Peyer's patch (tissue), 4 donors: ENCODE data around the gene SLC13A3. TPM values are rescaled to one million over a fixed set of nuclear protein-coding genes. Genes with fewer than 3 reads are reported as not detected.

Source experiments
- DNase-seq, 3 donors: peaks; one replicate each; pipeline ENCODE4 v3.0.0-alpha.2; 2017 to 2019
- H3K27ac ChIP-seq, 4 donors: fragments of 200-600 bp; sonication (generic); one replicate each; pipeline ENCODE4 v1.5.1; 2016 to 2019
- H3K27me3 ChIP-seq, 2 donors: fragments of 200-600 bp; sonication (generic); one replicate each; pipeline ENCODE4 v1.5.1; 2019
- H3K36me3 ChIP-seq, 3 donors: fragments of 200-600 bp; sonication (generic); one replicate each; pipeline ENCODE4 v1.5.1; 2016 to 2019
- H3K4me1 ChIP-seq, 4 donors: fragments of 200-600 bp; sonication (generic); one replicate each; pipeline ENCODE4 v1.5.1; 2016 to 2019
- H3K4me3 ChIP-seq, 4 donors: fragments of 200-600 bp; sonication (generic); 1 replicate in 3 of 4; 2 replicates in 1 of 4; pipeline ENCODE4 v1.5.1; 2016 to 2019; ENCODE audit warnings: mild to moderate bottlenecking in 1 of 4
- H3K9me3 ChIP-seq, 4 donors: fragments of 200-600 bp; sonication (generic); one replicate each; pipeline ENCODE4 v1.5.1; 2016 to 2019; ENCODE audit warnings: mild to moderate bottlenecking in 1 of 4
- CTCF ChIP-seq, 6 experiments: fragments of 450-650 bp in 4 of 6; fragments of 200-600 bp in 2 of 6; sonication (generic) in 1 of 6; IDR thresholded peaks; one replicate each; pipeline ENCODE4 v1.5.1; 2017 to 2019; ENCODE audit warnings: antibody characterized with exemption in 6 of 6, mild to moderate bottlenecking in 3 of 6, moderate library complexity in 1 of 6
- POLR2A ChIP-seq, 2 donors: fragments of 450-650 bp; IDR thresholded peaks; one replicate each; pipeline ENCODE4 v1.5.1; 2017; ENCODE audit warnings: antibody characterized with exemption in 2 of 2, mild to moderate bottlenecking in 2 of 2, moderate library complexity in 2 of 2
- total RNA-seq, 4 donors: library from RNA; depleted of rRNA; stranded (reverse); fragments of >200 nt; gene quantifications; one replicate each; pipeline ENCODE4 v1.1.0, GENCODE V29; 2016

The SLC13A3 gene
- total RNA-seq, 4 donors from 2014 or later: 1.3 to 10.7 TPM; not detected in 2

GRCh38 chr20:46642969-46643343 lies 8.3 kb downstream of the SLC13A3 start:
- Histone ChIP-seq H3K9me3 (no peaks in the 10 kb centered on the region), H3K27me3 (no peaks in the 10 kb centered on the region), H3K36me3 (no peaks in the 10 kb centered on the region), H3K4me1 (no peaks in the 10 kb centered on the region), H3K4me3 (no peak overlapping the region), H3K27ac (no peak overlapping the region)
- TF ChIP-seq CTCF (IDR thresholded peaks at IDR 0.05) (no peak), POLR2A (IDR thresholded peaks at IDR 0.05) (no peak)
- DNase-seq: no peak

- Histone ChIP-seq H3K9me3 (no peaks in the 10 kb centered on the region), H3K4me3 (no peak overlapping the region), H3K27ac (no peak overlapping the region), H3K36me3 (no peaks in the 10 kb centered on the region), H3K27me3 (no peaks in the 10 kb centered on the region), H3K4me1 (no peaks in the 10 kb centered on the region)
- no peak for TF ChIP-seq CTCF (IDR thresholded peaks at IDR 0.05)
- no peak for TF ChIP-seq POLR2A (IDR thresholded peaks at IDR 0.05)
- DNase-seq: no peak
Measured at GRCh38 chr20:46642265-46642968, 8.8 kb downstream of the SLC13A3 start.

GRCh38 chr20:46641424-46641823 lies 9.8 kb downstream of the SLC13A3 start:
- Histone ChIP-seq H3K36me3 (no peaks in the 10 kb centered on the region), H3K27ac (no peak overlapping the region), H3K4me1 (no peaks in the 10 kb centered on the region), H3K27me3 (no peaks in the 10 kb centered on the region), H3K4me3 (no peak overlapping the region), H3K9me3 (no peaks in the 10 kb centered on the region)
- no peak for DNase-seq
- TF ChIP-seq CTCF (IDR thresholded peaks at IDR 0.05) (no peak), POLR2A (IDR thresholded peaks at IDR 0.05) (no peak)

GRCh38 chr20:46640536-46641311 lies 10.5 kb downstream of the SLC13A3 start:
- Histone ChIP-seq H3K4me1 (no peaks in the 10 kb centered on the region), H3K27ac (no peak overlapping the region), H3K36me3 (no peaks in the 10 kb centered on the region), H3K9me3 (no peaks in the 10 kb centered on the region), H3K4me3 (no peak overlapping the region), H3K27me3 (no peaks in the 10 kb centered on the region)
- TF ChIP-seq CTCF (IDR thresholded peaks at IDR 0.05) (no peak), POLR2A (IDR thresholded peaks at IDR 0.05) (no peak)
- no peak for DNase-seq

GRCh38 chr20:46640044-46640443 lies 11.2 kb downstream of the SLC13A3 start:
- no peak overlapping the region for H3K4me3 ChIP-seq
- DNase-seq: no peak
- no peak overlapping the region for H3K27ac ChIP-seq
- TF ChIP-seq CTCF (IDR thresholded peaks at IDR 0.05): no peak
- TF ChIP-seq POLR2A (IDR thresholded peaks at IDR 0.05): no peak
- H3K9me3 ChIP-seq: no peaks in the 10 kb centered on the region
- H3K4me1 ChIP-seq: no peaks in the 10 kb centered on the region
- H3K27me3 ChIP-seq: no peaks in the 10 kb centered on the region
- no peaks in the 10 kb centered on the region for H3K36me3 ChIP-seq
